K562 (cell line): ENCODE results near the gene BEST3. TPM values are rescaled to one million over a fixed set of nuclear protein-coding genes. Genes with fewer than 3 reads are reported as not detected.

Experiments used
- ATAC-seq: fragments of 200-7000 bp; cut with Tn5 transposase; 3 replicates; pipeline ENCODE4 v1.9.1; 2020; ENCODE audit warnings: moderate library complexity
- BruUV-seq: library from RNA; stranded (reverse); fragments of 400-500 nt; replicated peaks from 2 replicates; lab custom pipeline; 2021; lab: Mats Ljungman, UMichigan
- CTCF ChIA-PET: fragments of 300-600 bp; formaldehyde crosslinking; extraction: SDS; loops from one replicate; lab custom pipeline; 2021; ENCODE audit warnings: low intra/inter-chr PET ratio; lab: Yijun Ruan, JAX
- POLR2A ChIA-PET: fragments of 300-600, 350-650 bp; sonication (Branson Sonifier 250); formaldehyde crosslinking; extraction: SDS; loops from one replicate; lab custom pipeline; 2021; ENCODE audit warnings: antibody characterized with exemption, inconsistent platforms; lab: Yijun Ruan, JAX
- DNase-seq, 4 experiments: peaks; one replicate each; pipeline versions ENCODE4 v3.0.0 to v3.0.0-alpha.2; 2011 to 2018; ENCODE audit warnings: low spot score in 3 of 4, mixed read lengths in 3 of 4; ENCODE audit errors: extremely low read depth in 1 of 4
- FAIRE-seq: peaks from 2 replicates; lab custom pipeline; 2011; peaks lifted over from hg19 to GRCh38; lab: Jason Lieb, UNC
- H2AFZ ChIP-seq: 2 replicates; pipeline ENCODE4 v1.6.0; 2011; ENCODE audit warnings: low read depth, low read length, control low read depth, inconsistent platforms
- H3K27ac ChIP-seq: fragments of 200-600 bp; 3 replicates; pipeline ENCODE4 v1.8.0; 2011; ENCODE audit warnings: low read depth, mild to moderate bottlenecking, control low read depth, inconsistent platforms, low read length, moderate library complexity, mixed read lengths; ENCODE audit errors: extremely low read depth
- H3K27me3 ChIP-seq, 2 experiments: fragments of 300-600 bp in 1 of 2; 2 replicates in 1 of 2; 3 replicates in 1 of 2; pipeline versions ENCODE4 v1.6.0 to v1.8.0; 2011; ENCODE audit warnings: inconsistent platforms in 2 of 2, low read length in 2 of 2, mild to moderate bottlenecking in 1 of 2, mixed read lengths in 1 of 2, moderate library complexity in 1 of 2; ENCODE audit not compliant: control insufficient read depth in 2 of 2, insufficient read depth in 2 of 2
- H3K36me3 ChIP-seq: fragments of 300-600 bp; 3 replicates; pipeline ENCODE4 v1.8.0; 2011; ENCODE audit warnings: mild to moderate bottlenecking, low read length, inconsistent platforms; ENCODE audit not compliant: control insufficient read depth, insufficient read depth
- H3K4me1 ChIP-seq, 2 experiments: fragments of 200-600 bp in 1 of 2; replicated peaks in 1 of 2; 2 replicates in 1 of 2; 3 replicates in 1 of 2; pipeline versions ENCODE4 v1.5.1 to v1.8.0; 2011; ENCODE audit warnings: inconsistent platforms in 2 of 2, low read length in 2 of 2, mild to moderate bottlenecking in 1 of 2, mixed read lengths in 1 of 2, moderate library complexity in 1 of 2; ENCODE audit not compliant: control insufficient read depth in 2 of 2, insufficient read depth in 2 of 2
- H3K4me2 ChIP-seq: 2 replicates; pipeline ENCODE4 v1.6.1; 2011; ENCODE audit warnings: low read length, control low read depth, inconsistent platforms, mixed read lengths; ENCODE audit not compliant: insufficient read depth
- H3K4me3 ChIP-seq: fragments of 200-600 bp; sonication (generic), shearing (Covaris generic); 2 replicates; pipeline ENCODE4 v1.5.1; 2016; ENCODE audit warnings: control low read depth, inconsistent platforms
- H3K79me2 ChIP-seq: fragments of 200-600 bp; 3 replicates; pipeline ENCODE4 v1.8.0; 2011; ENCODE audit warnings: low read length, inconsistent platforms; ENCODE audit not compliant: control insufficient read depth, insufficient read depth
- H3K9ac ChIP-seq, 2 experiments: 2 replicates each; pipeline versions ENCODE4 v1.6.0 to v1.6.1; 2011; ENCODE audit warnings: low read depth in 2 of 2, low read length in 2 of 2, control low read depth in 1 of 2, inconsistent platforms in 1 of 2, mild to moderate bottlenecking in 1 of 2, mixed read lengths in 1 of 2; ENCODE audit not compliant: insufficient read depth in 1 of 2
- H3K9me1 ChIP-seq: one replicate; pipeline ENCODE4 v1.6.0; 2011; ENCODE audit warnings: inconsistent platforms, mild to moderate bottlenecking, low read length, moderate library complexity; ENCODE audit not compliant: control insufficient read depth, insufficient read depth
- H3K9me3 ChIP-seq: replicated peaks from 2 replicates; pipeline ENCODE4 v1.5.1; 2011; ENCODE audit warnings: low read depth, low read length, inconsistent platforms; ENCODE audit not compliant: control insufficient read depth, insufficient read depth
- H4K20me1 ChIP-seq: replicated peaks from 2 replicates; pipeline ENCODE4 v1.6.1; 2011; ENCODE audit warnings: low read length, inconsistent platforms, mixed read lengths; ENCODE audit not compliant: control insufficient read depth, insufficient read depth
- ETV6 ChIP-seq, 3 experiments: fragments of 150-350 bp in 1 of 3; sonication (generic) in 1 of 3; formaldehyde crosslinking in 1 of 3; IDR thresholded peaks; 2 replicates each; pipeline versions ENCODE4 v1.6.1 to v1.8.0; 2014 to 2022; ENCODE audit warnings: borderline replicate concordance in 2 of 3, low read depth in 2 of 3, antibody characterized with exemption in 1 of 3, low read length in 1 of 3, mild to moderate bottlenecking in 1 of 3, missing genetic modification reagents in 1 of 3
- GATA2 ChIP-seq: sonication (generic); formaldehyde crosslinking; IDR thresholded peaks from 2 replicates; pipeline ENCODE4 v1.4.0; 2020; ENCODE audit warnings: mild to moderate bottlenecking, missing genetic modification reagents
- HNRNPL ChIP-seq: fragments of 200-400 bp; formaldehyde crosslinking; IDR thresholded peaks from 2 replicates; pipeline ENCODE4 v1.6.1; 2017; ENCODE audit warnings: low read depth, mild to moderate bottlenecking, low read length
- PHTF2 ChIP-seq: fragments of 250-450 bp; sonication (Bioruptor Pico); IDR thresholded peaks from 2 replicates; pipeline ENCODE4 v1.5.0; 2021; ENCODE audit warnings: mild to moderate bottlenecking
- RAD21 ChIP-seq, 2 experiments: fragments of 250-450 bp in 1 of 2; fragments of 450-650 bp in 1 of 2; sonication (Bioruptor Pico) in 1 of 2; formaldehyde crosslinking in 1 of 2; IDR thresholded peaks in 1 of 2; conservative IDR thresholded peaks in 1 of 2; 2 replicates each; pipeline versions ENCODE4 v1.4.0 to v1.8.0; 2020 to 2022; ENCODE audit warnings: mild to moderate bottlenecking in 2 of 2, moderate library complexity in 1 of 2
- ZNF384 ChIP-seq: IDR thresholded peaks from 2 replicates; pipeline ENCODE4 v1.6.1; 2012; ENCODE audit warnings: low read depth, low read length, improper control_type of control experiment
- WGBS: fragments of 100-300 bp; shearing (Covaris generic); methylation state at CpG from one replicate; pipeline ENCODE4 v1.1.6; 2016; ENCODE audit warnings: low coverage, mixed read lengths; ENCODE audit not compliant: insufficient coverage; ENCODE audit errors: missing lambda C conversion rate; 5-methylcytosine and 5-hydroxymethylcytosine counted together
- in situ Hi-C: fragments of 300-500 bp; cut with MboI; formaldehyde crosslinking; loops from 4 replicates; pipeline ENCODE4 v1.15.0; 2018; ENCODE audit warnings: inconsistent platforms, mixed read lengths
- intact Hi-C: fragments of 100-400 bp; cut with micrococcal nuclease; formaldehyde crosslinking; loops from 2 replicates; pipeline ENCODE4 v1.14.2; 2022
- polyA plus RNA-seq, 8 experiments: library from polyadenylated mRNA; depleted of rRNA in 4 of 8; stranded (reverse) in 5 of 8; unstranded in 3 of 8; fragments of >200 nt; fragmentation: Nextera tagmentation in 2 of 8; fragmentation: Illumina TruSeq in 1 of 8; extraction: Ambion mirVana in 2 of 8; extraction: Trizol in 1 of 8; gene quantifications; 2 replicates each; pipeline versions ENCODE4 v1.2.1 to v1.2.3, GENCODE V29; 2011 to 2014; ENCODE audit warnings: inconsistent platforms in 1 of 8, missing spikeins in 1 of 8
- total RNA-seq, 7 experiments: library from RNA; depleted of rRNA in 6 of 7; stranded (reverse); fragments of >200 nt in 6 of 7; fragmentation: Illumina TruSeq in 2 of 7; extraction: Trizol in 2 of 7; gene quantifications; 2 replicates each; pipeline versions ENCODE4 v1.2.1 to v1.2.3, GENCODE V29; 2011 to 2021; ENCODE audit warnings: low replicate concordance in 1 of 7
- TF ChIP-seq, protein P1 (sequence below), 3 experiments: IDR thresholded peaks in 2 of 3; conservative IDR thresholded peaks in 1 of 3; 2 replicates each; pipeline ENCODE4 v1.5.1; 2011 to 2012; ENCODE audit warnings: low read length in 3 of 3, mild to moderate bottlenecking in 3 of 3, control low read depth in 2 of 3, improper control_type of control experiment in 1 of 3, inconsistent platforms in 1 of 3, low read depth in 1 of 3, mixed read lengths in 1 of 3, moderate library complexity in 1 of 3; ENCODE audit not compliant: insufficient read depth in 2 of 3

Gene BEST3
- total and polyA plus RNA-seq, 9 of the 15 experiments (the other 6 are each of a cell fraction or from before 2014, with no cell fraction given), result 0.15 TPM; not detected in 8

DNA sequence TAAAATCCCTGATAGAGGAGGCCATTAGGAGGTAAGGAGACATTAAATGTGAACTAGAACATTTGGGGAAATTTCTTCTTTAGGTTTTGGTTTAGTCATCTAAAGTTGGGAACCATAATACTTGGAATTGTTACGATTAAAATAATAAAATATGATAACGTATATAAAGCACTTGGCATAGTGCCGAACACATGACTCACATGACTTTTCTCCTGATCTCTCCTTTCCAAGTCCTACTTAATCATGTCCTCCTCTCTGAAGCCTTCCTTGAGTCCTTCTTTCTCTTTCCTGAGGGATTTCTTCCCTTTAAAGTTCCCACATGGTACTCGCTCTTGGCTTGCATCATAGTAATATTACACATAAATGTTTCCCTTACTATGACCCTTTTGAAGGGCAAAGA is 20.0 kb downstream of the BEST3 start:
- FAIRE-seq (no peak), ATAC-seq (no peak), DNase-seq (no peak)
- BruUV-seq, result no TSS peak
- Histone ChIP-seq H3K9me3 (no peaks in the 10 kb centered on the region), H3K36me3 (no peaks in the 10 kb centered on the region), H3K4me2 (no peak overlapping the region), H3K4me1 (no peaks in the 10 kb centered on the region), H3K79me2 (no peaks in the 10 kb centered on the region), H2AFZ (no peak overlapping the region), H3K4me3 (no peak overlapping the region), H3K9me1 (no peaks in the 10 kb centered on the region), H3K9ac (no peak overlapping the region), H3K27ac (no peak overlapping the region), H4K20me1 (no peaks in the 10 kb centered on the region), H3K27me3 (peaks cover 0 to 4% of the 10 kb centered on the region in 2 experiments; a peak in 2 of 5 replicates)
- TF ChIP-seq GATA2 (no peak), ETV6 (IDR thresholded peaks at IDR 0.05; ENCODE audit: borderline replicate concordance in 1 of 2, low read depth in 2 of 2, low read length in 1 of 2) (no peak), ETV6 (CRISPR knock-in tag; IDR thresholded peaks at IDR 0.05; ENCODE audit: borderline replicate concordance) (no peak), HNRNPL (no peak)
- intact Hi-C loops (no loop called here), in situ Hi-C loops (no loop called here)
- ChIA-PET POLR2A (no interaction called here), CTCF (no interaction called here)
- 60% methylated on average over 4 of the region's 4 CpGs for WGBS

DNA sequence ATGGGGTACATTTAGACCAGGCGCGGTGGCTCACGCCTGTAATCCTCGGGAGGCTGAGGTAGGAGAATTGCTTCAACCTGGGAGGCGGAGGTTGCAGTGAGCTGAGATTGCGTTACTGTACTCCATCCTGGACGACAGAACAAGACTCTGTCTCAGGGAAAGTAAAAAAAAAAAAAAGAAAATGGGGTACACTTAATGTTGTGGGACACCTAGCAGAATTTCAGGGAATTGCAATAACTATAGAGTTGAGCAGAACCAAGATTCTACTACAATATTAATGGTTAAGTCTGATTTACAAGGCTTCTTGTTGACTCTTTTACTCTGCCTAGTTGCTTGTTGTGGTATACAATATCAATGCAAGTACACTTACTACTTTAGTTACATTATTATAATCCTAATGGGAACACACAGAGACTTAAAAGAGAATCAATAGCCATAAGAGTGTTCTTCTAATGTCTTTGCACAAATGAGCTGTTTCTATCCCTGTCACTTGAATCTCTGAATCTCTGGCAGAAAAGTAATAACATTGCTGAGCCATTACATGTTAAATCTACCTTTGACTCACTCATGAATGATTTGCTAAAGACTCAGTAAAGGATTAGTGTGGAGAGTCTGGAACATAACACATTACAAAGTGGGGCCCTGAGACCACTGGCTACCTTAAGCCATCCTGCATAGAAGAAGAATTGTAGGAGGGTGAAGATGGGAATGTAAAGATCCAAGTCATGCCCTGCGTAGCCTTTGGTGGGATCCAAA is 22.7 kb downstream of the BEST3 start:
- Histone ChIP-seq H3K4me2 (no peak overlapping the region), H4K20me1 (no peaks in the 10 kb centered on the region), H3K36me3 (no peaks in the 10 kb centered on the region), H3K27me3 (no peaks in the 10 kb centered on the region), H3K4me3 (no peak overlapping the region), H3K4me1 (peaks cover 0 to 7% of the 10 kb centered on the region in 2 experiments; a peak in 2 of 5 replicates), H3K27ac (no peak overlapping the region), H2AFZ (no peak overlapping the region), H3K79me2 (no peaks in the 10 kb centered on the region)
- ATAC-seq (peak; percentile 63), DNase-seq (no peak)
- CTCF ChIA-PET, result interaction anchor here (0.6 kb wide), 1 partner anchor 215 kb away, joined by 3 read pairs; no protein-coding TSS in a partner anchor
- BruUV-seq, result no TSS peak
- POLR2A ChIA-PET, result no interaction called here
- WGBS, result 54% methylated on average over 8 of the region's 8 CpGs
- intact Hi-C loops, result no loop called here
- TF ChIP-seq ZNF384 (peak; percentile 91), PHTF2 (CRISPR knock-in tag) (no peak), RAD21 (CRISPR knock-in tag; conservative IDR thresholded peaks at IDR 0.05 in 1 of 2, IDR thresholded peaks at IDR 0.05 in 1 of 2) (peak in 1 of 2 experiments; percentile 18; a peak in 2 of 4 replicates)
- TF ChIP-seq, protein P1, sequence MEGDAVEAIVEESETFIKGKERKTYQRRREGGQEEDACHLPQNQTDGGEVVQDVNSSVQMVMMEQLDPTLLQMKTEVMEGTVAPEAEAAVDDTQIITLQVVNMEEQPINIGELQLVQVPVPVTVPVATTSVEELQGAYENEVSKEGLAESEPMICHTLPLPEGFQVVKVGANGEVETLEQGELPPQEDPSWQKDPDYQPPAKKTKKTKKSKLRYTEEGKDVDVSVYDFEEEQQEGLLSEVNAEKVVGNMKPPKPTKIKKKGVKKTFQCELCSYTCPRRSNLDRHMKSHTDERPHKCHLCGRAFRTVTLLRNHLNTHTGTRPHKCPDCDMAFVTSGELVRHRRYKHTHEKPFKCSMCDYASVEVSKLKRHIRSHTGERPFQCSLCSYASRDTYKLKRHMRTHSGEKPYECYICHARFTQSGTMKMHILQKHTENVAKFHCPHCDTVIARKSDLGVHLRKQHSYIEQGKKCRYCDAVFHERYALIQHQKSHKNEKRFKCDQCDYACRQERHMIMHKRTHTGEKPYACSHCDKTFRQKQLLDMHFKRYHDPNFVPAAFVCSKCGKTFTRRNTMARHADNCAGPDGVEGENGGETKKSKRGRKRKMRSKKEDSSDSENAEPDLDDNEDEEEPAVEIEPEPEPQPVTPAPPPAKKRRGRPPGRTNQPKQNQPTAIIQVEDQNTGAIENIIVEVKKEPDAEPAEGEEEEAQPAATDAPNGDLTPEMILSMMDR (IDR thresholded peaks at IDR 0.05 in 2 of 3, conservative IDR thresholded peaks at IDR 0.05 in 1 of 3; ENCODE audit: insufficient read depth in 2 of 3, low read depth in 1 of 3, low read length in 3 of 3), result peak in 2 of 3 experiments; percentile 37 to 55; a peak in 3 of 6 replicates
- TF ChIP-seq, all 486 proteins: peak for 3
- Histone ChIP-seq H3K9me3 (no peaks in the 10 kb centered on the region), H3K9ac (no peak overlapping the region), H3K9me1 (no peaks in the 10 kb centered on the region)
- in situ Hi-C loops, result no loop called here
- peak; percentile 65 for FAIRE-seq
